Upper lobe of left lung (tissue), 4 donors: ENCODE data around the gene EIF5A.

ENCODE experiments used
- CTCF ChIP-seq, 6 experiments: fragments of 450-650 bp in 4 of 6; fragments of 200-600 bp in 2 of 6; sonication (generic) in 2 of 6; IDR thresholded peaks; one replicate each; pipeline ENCODE4 v1.5.1; 2016 to 2019; ENCODE audit warnings: antibody characterized with exemption in 6 of 6
- POLR2A ChIP-seq, 4 donors: fragments of 450-650 bp; IDR thresholded peaks; one replicate each; pipeline ENCODE4 v1.5.1; 2016 to 2017; ENCODE audit warnings: antibody characterized with exemption in 4 of 4, mild to moderate bottlenecking in 2 of 4
- POLR2AphosphoS5 ChIP-seq, 2 donors: sonication (generic); formaldehyde crosslinking; IDR thresholded peaks; one replicate each; pipeline ENCODE4 v1.5.1; 2017; ENCODE audit warnings: antibody characterized with exemption in 2 of 2

- TF ChIP-seq CTCF (IDR thresholded peaks at IDR 0.05) (no peak), POLR2AphosphoS5 (IDR thresholded peaks at IDR 0.05) (no peak), POLR2A (IDR thresholded peaks at IDR 0.05) (no peak)
Measured at GRCh38 chr17:7290685-7291084, 16.7 kb upstream of the EIF5A start.
